HPDE6-E6E7 (cell line): Measurements from ENCODE around the gene WNT3.
"Not testable (repeated sequence)": the region's sequence is repeated elsewhere in the genome, so short reads cannot be mapped to it uniquely, and the experiment has no call there.

Experiments used
- DNase-seq: peaks from one replicate; pipeline ENCODE4 v3.0.0; 2011; ENCODE audit warnings: missing footprints; ENCODE audit errors: extremely low spot score

The WNT3 gene

GRCh38 chr17:46785696-46786095 lies 32.8 kb downstream of the WNT3 start:
- DNase-seq: no peak

- no peak for DNase-seq
These were observed 35.4 kb downstream of the WNT3 start for GRCh38 chr17:46783031-46783593.

GRCh38 chr17:46782250-46782953 lies 36.1 kb downstream of the WNT3 start:
- peak; percentile 65 for DNase-seq

DNA sequence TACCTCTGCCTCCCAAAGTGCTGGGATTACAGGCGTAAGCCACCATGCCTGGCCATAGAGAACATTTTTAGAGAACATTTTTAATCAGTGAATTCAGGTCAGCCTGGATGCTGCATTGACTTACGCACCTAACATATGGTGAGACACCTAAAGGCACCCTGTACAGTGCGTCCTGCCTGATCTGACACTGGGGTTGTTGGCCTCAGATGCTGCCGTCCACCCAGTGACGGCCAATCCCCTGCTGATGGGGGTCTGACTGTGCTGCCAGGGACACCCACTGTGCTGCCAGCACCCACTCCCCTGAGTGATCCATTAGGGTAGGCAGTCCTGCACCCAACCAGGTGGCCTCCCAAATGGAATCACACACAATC lies 38.5 kb downstream of the WNT3 start:
- DNase-seq: no peak

GRCh38 chr17:46777943-46778915 lies 40.3 kb downstream of the WNT3 start:
- no peak for DNase-seq

DNA sequence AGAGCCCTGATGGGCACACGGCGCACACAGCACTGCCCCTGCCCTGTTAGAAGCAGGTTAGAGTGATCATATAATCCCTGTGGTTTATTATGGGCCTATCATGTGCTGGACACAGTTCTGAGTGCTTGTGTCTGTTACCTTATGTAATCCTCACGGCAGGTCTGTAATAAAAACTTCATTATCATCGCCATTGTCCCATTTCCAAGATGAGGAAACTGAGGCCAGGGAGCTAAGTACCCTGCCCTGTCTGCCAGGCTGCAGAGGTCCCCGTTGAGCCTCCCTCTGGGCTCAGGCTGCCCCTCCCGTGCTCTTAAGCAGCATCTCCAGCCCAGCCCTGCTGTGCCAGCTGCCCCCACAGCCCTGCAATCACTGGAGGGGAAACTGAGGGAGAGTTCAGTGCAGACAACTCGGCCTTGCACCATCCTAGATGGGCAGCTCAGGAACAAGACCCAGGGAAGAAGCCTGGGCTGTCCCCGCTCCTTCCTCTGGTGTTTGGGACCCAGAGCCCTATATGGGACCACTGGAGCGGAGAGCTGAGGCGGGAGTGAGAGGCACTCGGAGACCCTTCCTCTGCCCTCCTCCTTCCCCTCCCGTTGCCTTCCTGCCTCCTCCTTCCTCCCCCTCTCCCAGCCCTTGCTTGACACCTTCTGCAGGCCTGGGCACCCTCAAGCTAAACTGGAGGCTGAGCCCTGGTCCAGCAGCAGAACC lies 42.0 kb downstream of the WNT3 start:
- DNase-seq: no peak

DNA sequence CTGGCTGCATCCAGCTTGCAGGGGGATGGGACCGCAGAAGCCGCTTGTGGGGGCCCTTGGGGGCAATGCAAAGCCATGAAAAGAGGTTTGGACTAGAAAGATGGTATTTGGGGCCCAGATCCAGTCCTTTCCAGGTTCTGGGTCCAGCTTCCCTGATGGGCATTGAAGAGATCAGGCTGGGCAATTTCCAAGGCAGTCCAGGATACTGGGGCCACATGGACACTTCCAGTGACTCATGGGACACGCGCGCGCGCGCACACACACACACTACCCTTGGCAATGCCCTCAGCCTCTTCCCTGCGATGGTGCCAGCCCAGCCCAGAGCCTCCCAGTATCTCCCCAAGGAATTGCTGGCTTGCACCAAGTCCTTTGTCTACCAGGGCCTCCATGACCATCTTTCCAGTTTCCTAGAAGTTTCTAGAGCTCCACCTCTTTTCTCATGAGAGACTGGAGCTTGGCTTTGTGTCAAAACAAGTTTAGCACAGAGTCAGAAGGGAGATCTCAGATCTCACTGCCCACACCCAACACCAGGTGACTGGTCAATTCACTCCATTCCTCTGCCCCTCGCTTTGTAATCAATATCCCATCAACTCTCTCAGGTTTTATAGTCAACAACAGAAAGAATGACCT lies 44.3 kb downstream of the WNT3 start:
- no peak for DNase-seq

DNA sequence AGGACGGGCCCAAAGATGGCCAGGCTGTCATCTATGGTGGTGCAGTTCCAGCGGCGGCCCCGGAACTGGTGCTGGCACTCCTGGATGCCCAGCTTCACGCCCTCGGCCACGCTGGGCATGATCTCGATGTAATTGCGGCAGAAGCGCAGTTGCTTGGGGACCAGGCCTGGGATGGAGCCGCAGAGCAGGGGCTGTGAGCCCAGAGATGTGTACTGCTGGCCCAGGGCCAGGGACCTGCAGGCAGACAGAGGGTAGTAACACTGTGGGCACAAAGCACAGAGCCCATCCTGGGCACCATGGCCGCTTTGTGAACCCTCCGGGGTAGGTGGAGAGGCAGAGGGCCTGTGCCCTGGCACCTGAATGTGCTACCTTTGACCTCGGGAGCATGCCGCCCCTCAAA lies 44.8 kb downstream of the WNT3 start:
- DNase-seq: no peak

GRCh38 chr17:46773221-46773605 lies 45.3 kb downstream of the WNT3 start:
- DNase-seq: no peak

DNA sequence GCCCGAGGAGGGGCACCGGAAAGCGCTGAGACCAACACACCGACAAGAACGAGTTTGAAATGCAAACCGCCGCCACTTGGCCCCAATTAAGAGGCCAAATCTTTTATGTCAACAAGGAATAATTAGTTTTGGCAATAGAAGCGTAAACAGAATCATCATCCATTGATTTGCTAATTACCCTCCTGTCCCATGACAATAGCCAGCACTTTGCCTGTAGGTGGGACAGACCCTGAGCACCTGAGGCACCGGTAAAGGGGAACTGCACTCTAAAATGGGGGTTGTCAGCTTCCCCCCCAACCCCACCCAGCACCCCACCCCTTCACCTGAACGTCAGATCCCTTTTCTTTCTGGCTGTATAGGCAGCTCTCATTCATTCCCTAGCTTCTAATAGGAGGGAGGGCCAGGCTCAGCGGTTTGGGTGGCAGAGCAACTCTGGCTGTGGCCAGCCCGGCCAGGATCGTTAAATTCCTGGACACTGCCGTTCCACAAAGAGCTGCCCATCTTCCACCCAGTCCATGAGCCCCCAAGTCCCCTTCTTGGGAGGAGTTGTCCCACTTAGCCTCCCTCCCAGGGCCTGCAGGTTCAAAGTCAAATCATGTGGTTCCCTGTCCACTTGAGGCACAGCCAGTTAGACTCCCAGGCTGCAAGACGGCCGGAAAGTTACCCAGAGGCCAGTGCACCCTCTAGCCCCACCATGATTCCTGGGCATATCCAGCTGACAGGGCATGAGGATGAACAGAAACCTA lies 45.8 kb downstream of the WNT3 start:
- no peak for DNase-seq

DNA sequence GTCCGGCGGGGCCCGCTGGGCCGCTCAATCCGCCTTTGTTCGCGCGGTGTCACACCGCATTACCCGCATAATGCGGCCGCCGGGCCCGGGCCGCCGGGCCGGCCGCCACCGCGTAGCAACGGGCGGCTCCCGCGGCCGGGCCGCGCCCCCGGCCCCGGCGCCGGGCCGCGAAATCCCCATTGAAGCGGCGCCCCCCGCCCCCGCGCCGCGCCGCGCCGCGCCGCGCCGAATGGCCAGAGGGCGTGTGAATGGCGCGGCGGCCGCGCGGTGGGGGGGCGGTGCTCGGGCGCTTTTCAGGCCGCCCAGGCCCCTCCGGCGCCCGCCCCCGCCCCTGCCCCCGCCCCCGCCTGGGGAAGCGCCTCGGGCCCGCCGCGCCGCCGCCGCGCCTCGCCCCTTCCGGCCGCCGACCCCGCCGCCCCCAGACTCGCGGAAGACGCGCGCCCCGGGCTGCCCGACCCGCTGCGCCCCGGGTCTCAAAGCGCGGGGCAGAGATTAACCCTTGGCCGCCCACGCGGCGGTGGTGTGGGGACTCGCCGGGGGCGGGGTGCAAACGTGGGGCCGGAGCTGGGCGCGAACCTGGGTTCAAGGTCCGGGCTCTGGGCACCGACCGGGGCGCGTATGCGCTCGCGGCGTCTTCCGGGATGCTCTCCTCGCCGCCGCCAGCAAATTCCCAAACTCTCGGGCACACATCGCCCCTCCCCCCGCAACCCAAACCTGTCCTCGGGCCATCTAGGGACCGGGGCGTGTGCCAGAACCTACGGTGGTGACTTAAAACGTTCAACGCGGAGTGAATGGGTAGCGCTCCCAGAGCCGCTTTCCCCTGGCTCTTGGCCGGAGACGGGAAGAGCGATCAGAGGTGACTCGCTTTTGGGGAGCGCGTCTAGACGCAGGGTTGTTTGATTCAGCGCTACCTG lies 46.7 kb downstream of the WNT3 start:
- no peak for DNase-seq

- no peak for DNase-seq
These were observed 47.5 kb downstream of the WNT3 start for GRCh38 chr17:46770818-46771560.

- DNase-seq: no peak
These were observed 48.1 kb downstream of the WNT3 start for GRCh38 chr17:46770439-46770817.

DNA sequence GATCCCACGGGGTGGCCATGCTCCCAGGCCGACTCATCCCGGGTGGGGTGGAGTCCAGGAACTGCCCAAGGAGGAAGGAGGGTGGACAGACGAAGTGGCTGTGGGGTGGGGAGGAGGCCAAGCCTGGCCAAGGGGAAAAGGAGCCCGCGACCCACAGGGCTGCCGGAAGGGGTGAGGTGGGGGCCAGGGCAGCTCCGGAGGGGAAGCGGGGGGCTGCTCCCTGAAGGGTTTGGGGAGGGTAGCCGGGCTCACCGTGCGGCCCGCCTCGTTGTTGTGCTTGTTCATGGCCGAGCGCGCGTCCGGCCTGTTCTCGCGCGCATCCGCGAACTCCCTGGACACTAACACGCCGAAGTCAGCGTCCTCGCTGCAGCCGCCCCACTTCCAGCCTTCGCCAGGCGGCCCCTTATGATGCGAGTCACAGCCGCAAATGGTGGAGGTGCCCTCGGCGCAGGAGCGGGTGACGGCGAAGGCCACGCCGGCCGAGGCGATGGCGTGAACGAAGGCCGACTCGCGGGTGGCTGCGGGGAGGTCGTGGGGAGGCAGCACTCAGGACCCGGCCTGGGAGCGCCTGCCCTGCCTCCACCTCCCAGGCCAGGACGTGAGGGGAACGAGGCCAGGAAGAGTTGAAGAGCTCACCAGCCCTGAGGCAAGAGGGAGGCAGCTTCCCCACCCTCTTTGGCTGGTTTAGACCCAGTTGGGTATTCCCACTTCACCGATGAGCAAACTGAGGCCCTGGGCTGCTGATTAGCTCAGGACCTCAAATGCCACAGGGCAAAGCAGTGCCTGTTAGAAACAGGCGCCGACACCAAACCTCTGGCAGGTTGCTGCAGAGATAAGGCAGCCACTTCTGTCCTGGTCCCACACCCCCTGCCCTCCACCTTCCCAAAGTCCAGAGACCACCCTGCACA lies 48.7 kb downstream of the WNT3 start:
- DNase-seq: no peak

DNA sequence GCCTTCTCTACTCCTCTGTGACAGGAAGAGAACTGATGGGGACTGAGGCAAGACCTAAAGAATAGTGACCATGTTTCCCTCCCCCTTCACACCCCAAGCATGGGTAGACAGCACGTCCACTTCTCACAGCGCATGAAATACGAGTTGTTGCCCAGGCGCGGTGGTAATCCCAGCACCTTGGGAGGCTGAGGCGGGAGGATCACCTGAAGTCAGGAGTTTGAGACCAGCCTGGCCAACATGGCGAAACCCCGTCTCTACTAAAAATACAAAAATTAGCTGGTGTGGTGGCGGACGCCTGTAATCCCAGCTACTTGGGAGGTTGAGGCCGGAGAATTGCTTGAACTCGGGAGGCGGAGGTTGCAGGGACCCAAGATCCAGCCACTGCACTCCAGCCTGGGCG lies 49.6 kb downstream of the WNT3 start:
- DNase-seq: not testable (repeated sequence)

- DNase-seq: no peak
These were observed 50.0 kb downstream of the WNT3 start for GRCh38 chr17:46768540-46768870.

- no peak for DNase-seq
These were observed 51.7 kb downstream of the WNT3 start for GRCh38 chr17:46766493-46767491.
